ENCODE measurements around the gene ACADL.

- TF ChIP-seq CTCF (IDR thresholded peaks at IDR 0.05) (no peak), EP300 (IDR thresholded peaks at IDR 0.05) (no peak)
These were observed 26.9 kb downstream of the ACADL start for GRCh38 chr2:210198326-210198725.

Measured in ovary (tissue), 3 donors.